Loucy (cell line): ENCODE measurements around the gene FMN1.

Source experiments
- EZH2phosphoT487 ChIP-seq: fragments of 200-600 bp; IDR thresholded peaks from 2 replicates; pipeline ENCODE4 v1.6.1; 2018; ENCODE audit warnings: antibody characterized with exemption, mild to moderate bottlenecking, moderate library complexity, borderline replicate concordance
- TF ChIP-seq, protein P1 (sequence below): fragments of 200-600 bp; sonication (generic); conservative IDR thresholded peaks from 2 replicates; pipeline ENCODE4 v1.5.1; 2014; ENCODE audit warnings: mild to moderate bottlenecking, antibody characterized with exemption, low read length

DNA sequence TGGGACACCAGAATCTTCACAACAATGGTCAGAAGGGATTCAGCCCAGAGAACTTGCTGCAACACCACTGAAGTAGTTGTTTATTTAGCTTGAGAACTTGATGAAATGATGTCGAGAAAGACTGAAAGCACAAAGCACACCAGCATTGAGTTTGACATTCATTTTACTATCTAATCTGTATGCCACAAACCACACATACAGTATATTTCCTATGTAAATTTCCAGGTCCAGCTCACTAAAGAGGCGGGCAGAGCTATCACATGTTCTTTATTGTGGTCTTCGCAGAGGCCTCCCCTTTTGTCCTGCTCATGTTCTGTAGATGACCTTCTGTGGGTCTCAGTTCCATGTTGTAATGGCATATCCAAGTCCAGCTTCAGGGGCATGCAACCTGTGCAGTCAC lies 10.4 kb upstream of the FMN1 start:
- TF ChIP-seq, protein P1, sequence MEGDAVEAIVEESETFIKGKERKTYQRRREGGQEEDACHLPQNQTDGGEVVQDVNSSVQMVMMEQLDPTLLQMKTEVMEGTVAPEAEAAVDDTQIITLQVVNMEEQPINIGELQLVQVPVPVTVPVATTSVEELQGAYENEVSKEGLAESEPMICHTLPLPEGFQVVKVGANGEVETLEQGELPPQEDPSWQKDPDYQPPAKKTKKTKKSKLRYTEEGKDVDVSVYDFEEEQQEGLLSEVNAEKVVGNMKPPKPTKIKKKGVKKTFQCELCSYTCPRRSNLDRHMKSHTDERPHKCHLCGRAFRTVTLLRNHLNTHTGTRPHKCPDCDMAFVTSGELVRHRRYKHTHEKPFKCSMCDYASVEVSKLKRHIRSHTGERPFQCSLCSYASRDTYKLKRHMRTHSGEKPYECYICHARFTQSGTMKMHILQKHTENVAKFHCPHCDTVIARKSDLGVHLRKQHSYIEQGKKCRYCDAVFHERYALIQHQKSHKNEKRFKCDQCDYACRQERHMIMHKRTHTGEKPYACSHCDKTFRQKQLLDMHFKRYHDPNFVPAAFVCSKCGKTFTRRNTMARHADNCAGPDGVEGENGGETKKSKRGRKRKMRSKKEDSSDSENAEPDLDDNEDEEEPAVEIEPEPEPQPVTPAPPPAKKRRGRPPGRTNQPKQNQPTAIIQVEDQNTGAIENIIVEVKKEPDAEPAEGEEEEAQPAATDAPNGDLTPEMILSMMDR = no peak
- TF ChIP-seq EZH2phosphoT487 = no peak
